PC-9 (cell line): Measurements from ENCODE around the gene TRAPPC12. TPM values are rescaled to one million over a fixed set of nuclear protein-coding genes. Genes with fewer than 3 reads are reported as not detected.
"Not testable (repeated sequence)": the region's sequence is repeated elsewhere in the genome, so short reads cannot be mapped to it uniquely, and the experiment has no call there.

Source experiments
- BruUV-seq: library from RNA; stranded (reverse); fragments of 400-500 nt; replicated peaks from 2 replicates; lab custom pipeline; 2021; lab: Mats Ljungman, UMichigan
- CTCF ChIA-PET: fragments of 300-600 bp; sonication (Branson Sonifier 250); formaldehyde crosslinking; loops from one replicate; lab custom pipeline; 2022; ENCODE audit warnings: antibody characterized with exemption; lab: Charles Lee
- POLR2A ChIA-PET: fragments of 300-600 bp; sonication (Branson Sonifier 250); formaldehyde crosslinking; loops from one replicate; lab custom pipeline; 2022; ENCODE audit warnings: antibody characterized with exemption; ENCODE audit not compliant: unreplicated experiment; lab: Charles Lee
- DNase-seq, 2 experiments: peaks; one replicate each; pipeline versions ENCODE4 v3.0.0 to v3.0.0-alpha.2; 2015 to 2022; ENCODE audit warnings: mixed read lengths in 1 of 2
- H2AFZ ChIP-seq: fragments of 200-600 bp; sonication (generic); 2 replicates; pipeline ENCODE4 v1.8.1; 2017; ENCODE audit warnings: antibody characterized with exemption
- H3F3A ChIP-seq: fragments of 200-600 bp; sonication (generic); 2 replicates; pipeline ENCODE4 v1.8.1; 2017; ENCODE audit warnings: antibody characterized with exemption, mild to moderate bottlenecking, low read depth; ENCODE audit not compliant: insufficient read depth
- H3K27ac ChIP-seq: fragments of 200-600 bp; sonication (generic); 2 replicates; pipeline ENCODE4 v1.6.1; 2016; ENCODE audit warnings: mixed run types
- H3K27me3 ChIP-seq: fragments of 200-600 bp; sonication (generic); 2 replicates; pipeline ENCODE4 v1.6.1; 2016; ENCODE audit warnings: low read depth, mixed run types; ENCODE audit not compliant: insufficient read depth
- H3K36me3 ChIP-seq: fragments of 200-600 bp; sonication (generic); 2 replicates; pipeline ENCODE4 v1.6.1; 2016; ENCODE audit warnings: low read depth, mixed run types
- H3K4me1 ChIP-seq: fragments of 200-600 bp; sonication (generic); replicated peaks from 2 replicates; pipeline ENCODE4 v1.6.1; 2016; ENCODE audit warnings: mixed run types; ENCODE audit not compliant: insufficient read depth
- H3K4me2 ChIP-seq: fragments of 200-600 bp; sonication (generic); 2 replicates; pipeline ENCODE4 v1.6.1; 2017; ENCODE audit warnings: mixed run types
- H3K4me3 ChIP-seq: fragments of 200-600 bp; sonication (generic); 2 replicates; pipeline ENCODE4 v1.6.1; 2016; ENCODE audit warnings: mixed run types
- H3K79me2 ChIP-seq: fragments of 200-600 bp; sonication (generic); 2 replicates; pipeline ENCODE4 v1.6.1; 2017; ENCODE audit warnings: low read depth, mixed run types
- H3K9me2 ChIP-seq: fragments of 200-600 bp; sonication (generic); 2 replicates; pipeline ENCODE4 v1.8.1; 2017; ENCODE audit warnings: mild to moderate bottlenecking; ENCODE audit not compliant: insufficient read depth
- H3K9me3 ChIP-seq: fragments of 200-600 bp; sonication (generic); 2 replicates; pipeline ENCODE4 v1.8.1; 2016; ENCODE audit warnings: low read depth; ENCODE audit not compliant: insufficient read depth
- H4K20me1 ChIP-seq: fragments of 200-600 bp; sonication (generic); 2 replicates; pipeline ENCODE4 v1.8.1; 2017; ENCODE audit not compliant: insufficient read depth
- EZH2 ChIP-seq: fragments of 200-600 bp; sonication (generic); IDR thresholded peaks from 2 replicates; pipeline ENCODE4 v1.8.0; 2017; ENCODE audit warnings: antibody characterized with exemption, low read depth
- intact Hi-C: fragments of 100-400 bp; cut with micrococcal nuclease; formaldehyde crosslinking; loops from one replicate; pipeline ENCODE4 v1.10.0; 2022; ENCODE audit not compliant: unreplicated experiment
- total RNA-seq: library from RNA; stranded (reverse); gene quantifications from 2 replicates; pipeline ENCODE4 v1.2.3, GENCODE V29; 2021
- TF ChIP-seq, protein P1 (sequence below): fragments of 200-600 bp; sonication (generic); conservative IDR thresholded peaks from 2 replicates; pipeline ENCODE4 v1.6.1; 2017; ENCODE audit warnings: mixed run types, antibody characterized with exemption, mild to moderate bottlenecking, moderate library complexity

The TRAPPC12 gene
- total RNA-seq, 1 experiment from 2014 or later: 69.3 TPM

DNA sequence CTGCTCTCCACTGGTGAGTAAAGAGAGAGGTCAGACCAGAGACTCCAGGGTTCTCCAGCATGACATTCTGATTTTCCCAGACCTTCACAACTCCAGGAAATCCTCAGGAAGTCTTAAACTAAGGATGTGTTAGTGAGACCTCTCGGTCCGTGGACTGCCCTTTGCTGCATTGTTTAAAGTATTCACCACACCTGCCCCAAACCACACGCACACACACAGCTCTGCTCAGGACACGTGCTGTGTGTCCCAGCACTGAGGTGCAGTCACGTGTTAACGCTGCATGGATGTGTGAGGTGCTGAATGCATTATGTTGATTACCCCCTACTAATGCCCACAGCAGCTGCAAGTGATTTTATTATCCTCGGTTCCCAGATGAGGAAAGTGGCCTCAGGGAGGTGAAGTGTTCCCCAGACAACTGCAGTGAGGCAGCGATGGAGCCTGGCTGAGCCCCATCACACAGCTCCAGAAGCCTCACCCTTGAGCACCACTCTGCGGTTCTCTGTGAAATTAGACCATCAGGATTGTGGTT is 68.4 kb downstream of the TRAPPC12 start:
- peaks cover 27% of the 10 kb centered on the region for H3K36me3 ChIP-seq
- TF ChIP-seq, protein P1, sequence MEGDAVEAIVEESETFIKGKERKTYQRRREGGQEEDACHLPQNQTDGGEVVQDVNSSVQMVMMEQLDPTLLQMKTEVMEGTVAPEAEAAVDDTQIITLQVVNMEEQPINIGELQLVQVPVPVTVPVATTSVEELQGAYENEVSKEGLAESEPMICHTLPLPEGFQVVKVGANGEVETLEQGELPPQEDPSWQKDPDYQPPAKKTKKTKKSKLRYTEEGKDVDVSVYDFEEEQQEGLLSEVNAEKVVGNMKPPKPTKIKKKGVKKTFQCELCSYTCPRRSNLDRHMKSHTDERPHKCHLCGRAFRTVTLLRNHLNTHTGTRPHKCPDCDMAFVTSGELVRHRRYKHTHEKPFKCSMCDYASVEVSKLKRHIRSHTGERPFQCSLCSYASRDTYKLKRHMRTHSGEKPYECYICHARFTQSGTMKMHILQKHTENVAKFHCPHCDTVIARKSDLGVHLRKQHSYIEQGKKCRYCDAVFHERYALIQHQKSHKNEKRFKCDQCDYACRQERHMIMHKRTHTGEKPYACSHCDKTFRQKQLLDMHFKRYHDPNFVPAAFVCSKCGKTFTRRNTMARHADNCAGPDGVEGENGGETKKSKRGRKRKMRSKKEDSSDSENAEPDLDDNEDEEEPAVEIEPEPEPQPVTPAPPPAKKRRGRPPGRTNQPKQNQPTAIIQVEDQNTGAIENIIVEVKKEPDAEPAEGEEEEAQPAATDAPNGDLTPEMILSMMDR: no peak
- no peak for TF ChIP-seq EZH2
- no peaks in the 10 kb centered on the region for H3K27me3 ChIP-seq
- intact Hi-C loops: no loop called here
- no peak overlapping the region for H2AFZ ChIP-seq
- ChIA-PET POLR2A (no interaction called here), CTCF (interaction anchor here (0.7 kb wide), 1 partner anchor 18 kb away, joined by 13 read pairs; no protein-coding TSS in a partner anchor)
- BruUV-seq: no TSS peak
- no peaks in the 10 kb centered on the region for H3K4me1 ChIP-seq
- no peaks in the 10 kb centered on the region for H3F3A ChIP-seq
- H3K9me2 ChIP-seq: no peaks in the 10 kb centered on the region
- no peaks in the 10 kb centered on the region for H3K9me3 ChIP-seq
- H3K27ac ChIP-seq: no peak overlapping the region
- H3K79me2 ChIP-seq: no peaks in the 10 kb centered on the region
- H3K4me2 ChIP-seq: no peak overlapping the region
- peaks cover 18% of the 10 kb centered on the region for H4K20me1 ChIP-seq
- H3K4me3 ChIP-seq: no peak overlapping the region
- DNase-seq: no peak

DNA sequence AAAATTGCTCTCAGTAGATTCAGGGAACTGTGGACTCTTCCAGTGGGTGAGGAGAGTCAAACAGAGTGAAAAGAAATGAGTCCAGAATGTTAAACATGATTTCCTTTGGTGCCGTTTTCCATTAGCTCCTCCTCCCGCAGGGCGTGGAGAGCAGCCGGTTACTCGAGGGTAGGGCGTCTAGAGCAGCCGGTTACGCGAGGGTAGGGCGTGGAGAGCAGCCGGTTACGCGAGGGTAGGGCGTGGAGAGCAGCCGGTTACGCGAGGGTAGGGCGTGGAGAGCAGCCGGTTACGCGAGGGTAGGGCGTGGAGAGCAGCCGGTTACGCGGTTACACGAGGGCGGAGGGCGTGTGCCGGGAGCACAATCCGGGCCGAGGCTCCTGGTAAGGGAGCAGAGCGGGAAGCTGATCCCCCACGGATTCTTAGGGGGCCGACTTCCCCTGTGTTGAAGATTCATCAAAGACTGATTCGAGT is 69.0 kb downstream of the TRAPPC12 start:
- BruUV-seq, H3K79me2 ChIP-seq, H3K4me1 ChIP-seq, H2AFZ ChIP-seq, H3K9me3 ChIP-seq, intact Hi-C loops, POLR2A ChIA-PET, DNase-seq, H3K27ac ChIP-seq, H3K4me3 ChIP-seq, H3K27me3 ChIP-seq, H3K4me2 ChIP-seq, H3F3A ChIP-seq, H3K9me2 ChIP-seq, CTCF ChIA-PET: not testable (repeated sequence)
- peaks cover 18% of the 10 kb centered on the region for H4K20me1 ChIP-seq
- H3K36me3 ChIP-seq: peaks cover 27% of the 10 kb centered on the region

DNA sequence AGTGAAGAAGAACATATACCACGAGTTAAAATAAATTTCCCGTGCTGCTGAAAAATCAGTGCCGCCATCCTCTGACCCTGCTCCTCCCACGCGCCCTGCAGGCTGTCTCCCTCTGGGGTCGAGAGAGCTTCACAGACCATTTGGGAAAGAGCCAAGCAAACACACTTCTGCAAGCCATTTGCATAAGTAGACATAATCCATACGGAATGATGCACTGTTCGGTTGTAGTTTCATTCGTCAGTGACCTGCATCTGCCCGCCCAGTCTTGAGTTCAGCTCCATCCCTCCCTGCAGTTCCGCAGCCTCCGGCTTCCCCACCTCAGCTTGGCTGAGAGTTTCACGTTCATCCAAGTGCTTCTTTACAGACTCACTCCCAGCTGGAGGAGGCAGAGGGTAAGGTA is 69.6 kb downstream of the TRAPPC12 start:
- no peak overlapping the region for H2AFZ ChIP-seq
- no peak overlapping the region for H3K4me3 ChIP-seq
- no peaks in the 10 kb centered on the region for H3K27me3 ChIP-seq
- no peak overlapping the region for H3K4me2 ChIP-seq
- H3K36me3 ChIP-seq: peaks cover 27% of the 10 kb centered on the region
- H4K20me1 ChIP-seq: peaks cover 18% of the 10 kb centered on the region
- no peaks in the 10 kb centered on the region for H3K4me1 ChIP-seq
- no peaks in the 10 kb centered on the region for H3K9me3 ChIP-seq
- no peak for DNase-seq
- ChIA-PET CTCF (no interaction called here), POLR2A (interaction anchor here (0.7 kb wide), 1 partner anchor 18 kb away, joined by 6 read pairs; no protein-coding TSS in a partner anchor)
- no peaks in the 10 kb centered on the region for H3F3A ChIP-seq
- no peaks in the 10 kb centered on the region for H3K79me2 ChIP-seq
- no TSS peak for BruUV-seq
- no peaks in the 10 kb centered on the region for H3K9me2 ChIP-seq
- TF ChIP-seq, protein P1: no peak
- TF ChIP-seq EZH2: no peak
- intact Hi-C loops: no loop called here
- no peak overlapping the region for H3K27ac ChIP-seq

DNA sequence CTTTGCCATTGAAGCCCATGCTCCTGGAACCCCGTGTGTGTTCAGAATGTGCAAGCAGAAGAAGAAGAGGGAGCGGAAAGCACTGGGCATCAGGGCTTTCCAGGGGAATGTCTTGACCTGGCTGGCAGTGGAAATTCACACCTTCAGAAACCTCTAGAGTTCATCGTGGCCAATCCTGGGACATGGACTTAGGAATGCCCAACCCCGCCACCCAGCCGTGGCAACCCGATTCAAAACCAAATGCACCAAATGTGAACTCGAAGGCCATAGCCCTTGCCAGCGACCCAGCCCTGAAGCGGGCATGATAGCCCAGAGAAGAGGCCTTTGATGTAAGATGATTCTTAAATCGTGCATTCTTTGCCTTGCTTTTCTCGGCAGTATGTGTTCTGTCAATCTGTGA is 70.4 kb downstream of the TRAPPC12 start:
- Histone ChIP-seq H3K27ac (no peak overlapping the region), H3F3A (no peaks in the 10 kb centered on the region), H4K20me1 (peaks cover 15% of the 10 kb centered on the region), H3K4me1 (no peaks in the 10 kb centered on the region), H3K9me2 (no peaks in the 10 kb centered on the region), H3K4me2 (no peak overlapping the region), H3K36me3 (peaks cover 27% of the 10 kb centered on the region), H3K9me3 (no peaks in the 10 kb centered on the region), H3K79me2 (no peaks in the 10 kb centered on the region), H3K27me3 (no peaks in the 10 kb centered on the region), H3K4me3 (no peak overlapping the region), H2AFZ (no peak overlapping the region)
- intact Hi-C loops: no loop called here
- BruUV-seq: no TSS peak
- CTCF ChIA-PET: no interaction called here
- POLR2A ChIA-PET: no interaction called here
- DNase-seq: no peak
- TF ChIP-seq EZH2: no peak
- TF ChIP-seq, protein P1: no peak
